Measurements from ENCODE around the gene SPATA21. TPM values are rescaled to one million over a fixed set of nuclear protein-coding genes. Genes with fewer than 3 reads are reported as not detected.

The SPATA21 gene
- total and polyA plus RNA-seq, 2 donors (not counting 3 experiments of a cell fraction or from before 2014, with no cell fraction given) = not detected

DNA sequence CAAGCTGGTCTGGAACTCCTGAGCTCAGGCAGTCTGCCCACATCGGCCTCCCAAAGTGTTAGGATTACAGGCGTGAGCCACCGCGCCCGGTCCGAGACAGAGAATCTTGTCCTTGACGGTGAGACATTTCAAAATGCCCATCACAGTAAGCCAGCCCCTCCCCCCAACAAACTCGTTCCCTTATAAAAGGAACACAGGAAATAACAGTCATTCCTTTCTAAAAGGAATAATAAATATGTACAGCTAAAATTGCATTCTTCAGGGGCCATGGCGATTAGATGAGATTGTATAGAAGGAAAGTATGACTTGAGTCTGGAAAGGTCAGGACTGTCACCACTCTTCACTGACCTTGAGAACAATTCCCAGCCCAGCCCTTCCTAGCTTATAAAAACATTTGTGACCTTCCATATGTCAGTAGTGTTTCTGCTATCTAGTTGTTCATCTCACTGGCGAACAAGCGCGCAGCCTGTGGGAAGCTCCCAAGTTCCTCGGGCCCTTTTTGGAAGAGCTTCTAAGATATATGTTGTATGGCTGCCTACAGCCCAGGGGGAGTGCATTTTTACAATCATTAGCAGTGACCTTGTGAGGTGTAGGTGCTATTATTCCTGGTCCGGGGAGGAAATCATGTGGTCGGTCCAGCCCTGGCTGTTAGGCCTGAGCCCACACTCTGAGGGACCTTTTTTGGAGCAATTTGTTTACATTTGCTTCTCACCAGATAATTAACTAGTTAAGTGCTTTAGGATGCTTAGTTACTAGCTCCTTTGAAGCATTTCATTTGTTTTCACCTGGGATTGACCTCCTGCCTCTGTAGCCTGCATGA lies 61.5 kb downstream of the SPATA21 start:
- H3K9ac ChIP-seq (replicated peaks; ENCODE audit: extremely low read depth, insufficient read depth, low read length) = peak overlapping the region; percentile 56
- DNase-seq (ENCODE audit: low read depth, low spot score) (peak; percentile 90), FAIRE-seq (peak; percentile 92)
- no TSS peak for BruUV-seq (replicated peaks)
- CTCF ChIA-PET = interaction anchor here (0.7 to 4.9 kb wide), 9 partner anchors 10 to 297 kb away, joined by 3 to 18 read pairs (median 5); partner anchors contain the start of genes FBXO42 and NECAP2
- H3K9me1 ChIP-seq (replicated peaks; ENCODE audit: control insufficient read depth, extremely low read depth, insufficient read depth, low read length) = no peaks in the 10 kb centered on the region
- H3K27me3 ChIP-seq (ENCODE audit: control insufficient read depth in 2 of 2, insufficient read depth in 2 of 2, low read length in 2 of 2) = no peaks in the 10 kb centered on the region
- peak overlapping the region; percentile 70 for H3K4me2 ChIP-seq (ENCODE audit: insufficient read depth, low read length)
- intact Hi-C loops (cut with micrococcal nuclease) = loop anchor here (1.0 to 2.0 kb wide), 5 partner anchors 8 to 65 kb away; partner anchors contain the start of genes NECAP2 and SZRD1
- POLR2A ChIA-PET = interaction anchor here (0.6 to 1.5 kb wide), 2 partner anchors 11 to 45 kb away, joined by 5 to 8 read pairs; no protein-coding TSS in a partner anchor
- H3K4me3 ChIP-seq (replicated peaks in 1 of 3; ENCODE audit: insufficient read depth in 1 of 3, low read depth in 1 of 3, low read length in 3 of 3) = peak overlapping the region in 1 of 3 experiments; percentile 2
- peak overlapping the region; percentile 85 for H3K27ac ChIP-seq (ENCODE audit: insufficient read depth, low read depth, low read length)
- dilution Hi-C loops (cut with MboI; ENCODE audit: extremely low pct_ligation_motif_present, low sequenced_read_pairs) = no loop called here
- peaks cover 62% of the 10 kb centered on the region for H3K4me1 ChIP-seq (ENCODE audit: control insufficient read depth, extremely low read depth, insufficient read depth, low read length)
- no peaks in the 10 kb centered on the region for H3K36me3 ChIP-seq (ENCODE audit: control insufficient read depth in 2 of 2, extremely low read depth in 1 of 2, insufficient read depth in 2 of 2, low read length in 2 of 2)
- no peaks in the 10 kb centered on the region for H3K9me3 ChIP-seq (replicated peaks; ENCODE audit: control insufficient read depth, insufficient read depth, low read length)
- H2AFZ ChIP-seq (ENCODE audit: low read depth, low read length) = no peak overlapping the region
- H4K20me1 ChIP-seq (replicated peaks; ENCODE audit: control insufficient read depth, extremely low read depth, insufficient read depth, low read length) = no peaks in the 10 kb centered on the region
- peaks cover 94% of the 10 kb centered on the region for H3K79me2 ChIP-seq (ENCODE audit: control insufficient read depth, insufficient read depth, low read length)
- TF ChIP-seq EZH2 (IDR thresholded peaks at IDR 0.05; ENCODE audit: borderline replicate concordance, low read depth, low read length, severe bottlenecking) (no peak), CTCF (IDR thresholded peaks at IDR 0.05; ENCODE audit: extremely low read depth in 1 of 2, insufficient read depth in 1 of 2, low read depth in 1 of 2, low read length in 2 of 2) (no peak), JUN (IDR thresholded peaks at IDR 0.05; ENCODE audit: borderline replicate concordance, insufficient read depth, insufficient read length, low read depth) (peak; percentile 87), POLR2AphosphoS5 (IDR thresholded peaks at IDR 0.05; ENCODE audit: insufficient read depth, low read depth, low read length) (peak; percentile 84), FOS (IDR thresholded peaks at IDR 0.05; ENCODE audit: borderline replicate concordance, insufficient read depth, low read length) (peak; percentile 60), POLR2A (IDR thresholded peaks at IDR 0.05; ENCODE audit: low read depth, low read length) (peak; percentile 58), GATA2 (IDR thresholded peaks at IDR 0.05; ENCODE audit: insufficient read depth, insufficient read length, low read depth, low read length) (peak; percentile 95), MYC (IDR thresholded peaks at IDR 0.05; ENCODE audit: low read depth, low read length) (no peak), MAX (IDR thresholded peaks at IDR 0.05; ENCODE audit: insufficient read depth, insufficient read length) (no peak)
